ENCODE results near the gene OPRM1. TPM values are rescaled to one million over a fixed set of nuclear protein-coding genes. Genes with fewer than 3 reads are reported as not detected.
"Not testable (repeated sequence)": the region's sequence is repeated elsewhere in the genome, so short reads cannot be mapped to it uniquely, and the experiment has no call there.

The OPRM1 gene
- total RNA-seq, 2 donors from 2014 or later: not detected

DNA sequence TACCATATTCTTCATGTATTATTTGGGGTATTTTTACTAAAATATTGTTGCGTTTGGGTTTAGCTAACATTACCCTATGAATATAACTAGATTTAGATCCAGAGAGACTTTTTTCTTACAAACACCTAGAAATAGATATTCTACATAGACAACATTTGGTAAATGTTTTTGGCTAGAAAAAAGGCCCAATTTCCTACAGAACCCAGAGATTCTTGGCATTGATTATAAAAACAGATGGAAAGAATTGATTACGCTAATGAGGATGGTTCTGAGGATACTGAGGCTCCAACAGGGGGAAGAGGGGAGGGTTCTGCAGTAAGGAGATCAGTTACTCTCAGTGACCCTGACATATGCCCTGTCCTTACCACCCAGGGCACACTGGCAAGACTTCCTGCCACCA is 194.3 kb downstream of the OPRM1 start:
- no peak for DNase-seq (ENCODE audit: low spot score)
- H3K27ac ChIP-seq: no peak overlapping the region

DNA sequence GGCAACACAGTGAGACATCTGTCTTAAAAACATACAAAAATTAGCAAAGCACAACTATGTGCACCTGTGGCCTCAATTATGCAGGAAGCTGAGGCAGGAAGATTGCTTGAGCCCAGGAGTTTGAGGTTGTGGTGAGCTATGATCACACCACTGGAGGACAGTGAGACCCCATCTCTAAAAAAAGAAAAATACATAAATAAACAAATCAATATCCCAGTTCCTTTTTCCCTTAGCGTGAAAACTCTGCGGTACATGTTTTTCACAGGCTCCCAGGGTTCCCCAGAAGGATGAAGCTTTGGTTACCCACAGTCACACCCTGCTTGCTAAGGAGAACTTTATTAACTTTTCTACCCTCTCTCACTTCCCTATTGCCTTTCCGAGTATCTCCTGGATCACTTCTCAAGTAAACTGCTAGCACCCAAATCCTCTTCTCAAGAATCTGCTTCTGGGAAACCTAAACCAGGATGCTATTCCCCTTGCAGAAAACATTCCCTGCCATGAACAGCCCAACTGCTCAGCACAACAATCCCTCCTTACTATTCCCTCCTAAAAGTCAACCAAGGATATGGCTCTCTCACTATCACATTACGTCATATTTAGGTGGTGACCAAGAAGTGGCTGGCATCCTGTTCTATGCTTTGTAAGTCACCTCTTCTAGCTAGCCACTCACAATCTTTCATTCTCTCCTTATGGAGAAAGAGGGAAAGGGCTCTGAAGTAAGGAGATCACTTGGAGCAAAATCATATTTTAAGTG is 195.2 kb downstream of the OPRM1 start:
- DNase-seq (ENCODE audit: low spot score) (no peak), ATAC-seq (ENCODE audit: insufficient number of reproducible peaks, low FRiP score, low read depth) (no peak)
- TF ChIP-seq, protein P1, sequence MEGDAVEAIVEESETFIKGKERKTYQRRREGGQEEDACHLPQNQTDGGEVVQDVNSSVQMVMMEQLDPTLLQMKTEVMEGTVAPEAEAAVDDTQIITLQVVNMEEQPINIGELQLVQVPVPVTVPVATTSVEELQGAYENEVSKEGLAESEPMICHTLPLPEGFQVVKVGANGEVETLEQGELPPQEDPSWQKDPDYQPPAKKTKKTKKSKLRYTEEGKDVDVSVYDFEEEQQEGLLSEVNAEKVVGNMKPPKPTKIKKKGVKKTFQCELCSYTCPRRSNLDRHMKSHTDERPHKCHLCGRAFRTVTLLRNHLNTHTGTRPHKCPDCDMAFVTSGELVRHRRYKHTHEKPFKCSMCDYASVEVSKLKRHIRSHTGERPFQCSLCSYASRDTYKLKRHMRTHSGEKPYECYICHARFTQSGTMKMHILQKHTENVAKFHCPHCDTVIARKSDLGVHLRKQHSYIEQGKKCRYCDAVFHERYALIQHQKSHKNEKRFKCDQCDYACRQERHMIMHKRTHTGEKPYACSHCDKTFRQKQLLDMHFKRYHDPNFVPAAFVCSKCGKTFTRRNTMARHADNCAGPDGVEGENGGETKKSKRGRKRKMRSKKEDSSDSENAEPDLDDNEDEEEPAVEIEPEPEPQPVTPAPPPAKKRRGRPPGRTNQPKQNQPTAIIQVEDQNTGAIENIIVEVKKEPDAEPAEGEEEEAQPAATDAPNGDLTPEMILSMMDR (IDR thresholded peaks at IDR 0.05): no peak
- Histone ChIP-seq H3K9me3 (no peaks in the 10 kb centered on the region), H3K4me1 (ENCODE audit: control insufficient read depth in 1 of 2, low read depth in 2 of 2) (peaks cover 0 to 5% of the 10 kb centered on the region in 2 donors), H3K36me3 (no peaks in the 10 kb centered on the region), H3K27me3 (replicated peaks; ENCODE audit: insufficient read depth) (no peaks in the 10 kb centered on the region), H3K27ac (no peak overlapping the region), H3K4me3 (no peak overlapping the region)

More for the DNA sequence above, 194.3 kb downstream of the OPRM1 start:
- no peaks in the 10 kb centered on the region for H3K27me3 ChIP-seq (replicated peaks; ENCODE audit: insufficient read depth)
- H3K36me3 ChIP-seq: no peaks in the 10 kb centered on the region
- H3K4me3 ChIP-seq: no peak overlapping the region
- TF ChIP-seq, protein P1 (IDR thresholded peaks at IDR 0.05): no peak
- no peaks in the 10 kb centered on the region for H3K9me3 ChIP-seq
- H3K4me1 ChIP-seq (ENCODE audit: control insufficient read depth in 1 of 2, low read depth in 2 of 2): peaks cover 0 to 5% of the 10 kb centered on the region in 2 donors
- ATAC-seq (ENCODE audit: insufficient number of reproducible peaks, low FRiP score, low read depth): no peak

DNA sequence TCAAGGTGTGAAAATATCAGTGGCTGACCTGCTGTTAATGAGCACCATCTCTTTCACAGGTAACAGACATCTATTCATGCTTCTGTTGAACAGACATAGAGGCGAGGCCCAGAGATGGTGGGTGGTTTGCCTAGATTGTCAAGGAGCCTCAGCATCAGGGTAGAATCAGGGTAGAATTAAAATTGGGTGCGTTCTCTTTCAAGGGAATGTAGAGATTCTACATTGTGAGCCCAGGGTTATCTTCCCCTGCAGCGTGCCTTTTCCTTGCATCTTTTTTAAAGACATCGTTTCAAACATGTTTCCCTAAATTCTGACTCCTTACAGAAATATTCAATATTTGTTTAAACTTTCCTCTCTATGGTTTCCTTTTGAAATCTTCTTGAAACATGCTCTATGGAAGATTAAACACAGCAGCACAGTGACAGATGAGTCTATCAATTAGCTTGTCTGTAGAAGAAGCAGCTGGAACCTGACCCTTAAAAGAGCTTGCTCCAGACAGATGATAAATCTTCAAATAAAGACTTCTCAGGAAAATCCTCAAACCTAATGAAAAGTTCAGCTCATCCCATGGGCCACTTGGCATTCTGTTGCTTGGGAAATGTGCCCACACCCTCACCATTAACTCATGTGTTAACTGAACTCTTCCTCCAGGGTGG is 197.7 kb downstream of the OPRM1 start:
- H3K9me3 ChIP-seq: no peaks in the 10 kb centered on the region
- no peaks in the 10 kb centered on the region for H3K36me3 ChIP-seq
- H3K4me1 ChIP-seq (ENCODE audit: control insufficient read depth in 1 of 2, low read depth in 2 of 2): no peaks in the 10 kb centered on the region
- ATAC-seq (ENCODE audit: insufficient number of reproducible peaks, low FRiP score, low read depth) (no peak), DNase-seq (ENCODE audit: low spot score) (no peak)
- TF ChIP-seq, protein P1 (IDR thresholded peaks at IDR 0.05): no peak
- H3K27me3 ChIP-seq (replicated peaks; ENCODE audit: insufficient read depth): no peaks in the 10 kb centered on the region
- H3K4me3 ChIP-seq: no peak overlapping the region
- no peak overlapping the region for H3K27ac ChIP-seq

GRCh38 chr6:154238831-154239230 is 199.8 kb downstream of the OPRM1 start:
- H3K27me3 ChIP-seq (replicated peaks; ENCODE audit: insufficient read depth): no peaks in the 10 kb centered on the region
- DNase-seq (ENCODE audit: low spot score): no peak
- H3K36me3 ChIP-seq: no peaks in the 10 kb centered on the region
- H3K4me1 ChIP-seq (ENCODE audit: control insufficient read depth in 1 of 2, low read depth in 2 of 2): no peaks in the 10 kb centered on the region
- no peaks in the 10 kb centered on the region for H3K9me3 ChIP-seq
- no peak overlapping the region for H3K27ac ChIP-seq
- H3K4me3 ChIP-seq: no peak overlapping the region
- no peak for ATAC-seq (ENCODE audit: insufficient number of reproducible peaks, low FRiP score, low read depth)
- TF ChIP-seq, protein P1 (IDR thresholded peaks at IDR 0.05): no peak

DNA sequence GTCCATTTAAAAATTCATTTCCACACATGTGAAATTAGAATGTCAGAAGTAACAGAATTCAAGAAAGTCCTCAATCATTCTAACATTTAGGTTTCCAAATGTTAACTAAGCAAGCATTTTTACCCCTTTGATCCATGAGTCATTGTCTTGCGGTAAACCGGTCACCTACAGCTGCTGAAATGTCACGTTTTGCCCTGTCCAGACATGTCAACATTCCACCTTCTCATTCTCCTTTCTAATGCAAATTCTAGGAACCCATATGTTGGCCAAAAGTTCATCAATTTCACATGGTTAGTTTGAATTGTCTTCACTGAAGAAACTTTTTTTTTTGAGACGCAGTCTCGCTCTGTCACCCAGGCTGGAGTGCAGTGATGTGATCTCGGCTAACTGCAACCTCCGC is 200.4 kb downstream of the OPRM1 start:
- Histone ChIP-seq H3K27ac (no peak overlapping the region), H3K9me3 (no peaks in the 10 kb centered on the region), H3K27me3 (replicated peaks; ENCODE audit: insufficient read depth) (no peaks in the 10 kb centered on the region), H3K4me3 (no peak overlapping the region), H3K4me1 (ENCODE audit: control insufficient read depth in 1 of 2, low read depth in 2 of 2) (no peaks in the 10 kb centered on the region), H3K36me3 (no peaks in the 10 kb centered on the region)
- no peak for ATAC-seq (ENCODE audit: insufficient number of reproducible peaks, low FRiP score, low read depth)
- TF ChIP-seq, protein P1 (IDR thresholded peaks at IDR 0.05): no peak
- no peak for DNase-seq (ENCODE audit: low spot score)

GRCh38 chr6:154241061-154241460 is 202.0 kb downstream of the OPRM1 start:
- DNase-seq (ENCODE audit: low spot score); H3K27me3 ChIP-seq (replicated peaks; ENCODE audit: insufficient read depth); H3K4me1 ChIP-seq (ENCODE audit: control insufficient read depth in 1 of 2, low read depth in 2 of 2); H3K27ac ChIP-seq; ATAC-seq (ENCODE audit: insufficient number of reproducible peaks, low FRiP score, low read depth); H3K9me3 ChIP-seq; H3K4me3 ChIP-seq; H3K36me3 ChIP-seq: not testable (repeated sequence)

Data from thoracic aorta (tissue), 2 donors.